ENCODE data around the gene GOLIM4.

Gene GOLIM4

DNA sequence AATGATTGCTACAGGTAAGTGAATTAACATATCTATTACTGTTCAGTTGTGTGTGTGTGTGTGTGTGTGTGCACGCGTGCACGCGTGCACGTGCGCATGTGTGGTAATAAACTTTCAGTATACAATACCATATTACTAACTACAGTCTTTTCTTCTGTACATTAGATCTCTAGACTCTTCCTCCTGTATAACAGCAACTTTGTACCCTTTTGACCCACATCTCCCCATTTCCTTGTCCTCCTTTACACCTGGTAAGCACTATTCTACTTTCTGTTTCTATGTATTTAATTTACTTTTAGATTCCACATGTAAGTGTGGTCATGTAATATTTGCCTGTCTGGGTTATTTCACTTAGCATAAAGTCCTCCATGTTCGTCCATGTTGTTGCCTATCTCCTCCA, 29.1 kb upstream of the GOLIM4 start:
- DNase-seq (ENCODE audit: low read depth) = no peak
- H3K4me3 ChIP-seq (ENCODE audit: control insufficient read depth, low read depth, low read length) = no peak overlapping the region
- TF ChIP-seq, protein P1, sequence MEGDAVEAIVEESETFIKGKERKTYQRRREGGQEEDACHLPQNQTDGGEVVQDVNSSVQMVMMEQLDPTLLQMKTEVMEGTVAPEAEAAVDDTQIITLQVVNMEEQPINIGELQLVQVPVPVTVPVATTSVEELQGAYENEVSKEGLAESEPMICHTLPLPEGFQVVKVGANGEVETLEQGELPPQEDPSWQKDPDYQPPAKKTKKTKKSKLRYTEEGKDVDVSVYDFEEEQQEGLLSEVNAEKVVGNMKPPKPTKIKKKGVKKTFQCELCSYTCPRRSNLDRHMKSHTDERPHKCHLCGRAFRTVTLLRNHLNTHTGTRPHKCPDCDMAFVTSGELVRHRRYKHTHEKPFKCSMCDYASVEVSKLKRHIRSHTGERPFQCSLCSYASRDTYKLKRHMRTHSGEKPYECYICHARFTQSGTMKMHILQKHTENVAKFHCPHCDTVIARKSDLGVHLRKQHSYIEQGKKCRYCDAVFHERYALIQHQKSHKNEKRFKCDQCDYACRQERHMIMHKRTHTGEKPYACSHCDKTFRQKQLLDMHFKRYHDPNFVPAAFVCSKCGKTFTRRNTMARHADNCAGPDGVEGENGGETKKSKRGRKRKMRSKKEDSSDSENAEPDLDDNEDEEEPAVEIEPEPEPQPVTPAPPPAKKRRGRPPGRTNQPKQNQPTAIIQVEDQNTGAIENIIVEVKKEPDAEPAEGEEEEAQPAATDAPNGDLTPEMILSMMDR (IDR thresholded peaks at IDR 0.05; ENCODE audit: control insufficient read depth, insufficient read depth, low read depth, low read length, missing control alignments) = no peak

DNA sequence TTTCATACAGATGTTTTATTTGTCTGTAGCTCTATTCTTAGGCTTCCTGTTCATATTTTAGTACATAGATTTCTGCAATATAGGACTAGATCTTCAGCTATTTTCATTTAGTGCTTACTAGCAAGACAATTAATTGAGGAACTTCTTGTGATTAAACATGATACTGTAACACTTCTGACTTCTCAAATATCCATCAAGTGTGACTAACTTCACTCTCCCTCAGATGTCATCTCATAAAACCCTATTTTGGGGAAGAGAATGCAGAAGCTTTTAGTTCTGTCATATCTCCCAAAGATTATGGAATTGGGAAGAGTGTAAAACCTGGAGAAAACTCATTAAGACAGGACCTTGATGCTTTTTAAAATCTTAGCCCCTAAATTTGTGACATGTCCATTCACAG, 28.6 kb upstream of the GOLIM4 start:
- H3K4me3 ChIP-seq (ENCODE audit: control insufficient read depth, low read depth, low read length) = no peak overlapping the region
- TF ChIP-seq, protein P1 (IDR thresholded peaks at IDR 0.05; ENCODE audit: control insufficient read depth, insufficient read depth, low read depth, low read length, missing control alignments) = no peak
- no peak for DNase-seq (ENCODE audit: low read depth)

DNA sequence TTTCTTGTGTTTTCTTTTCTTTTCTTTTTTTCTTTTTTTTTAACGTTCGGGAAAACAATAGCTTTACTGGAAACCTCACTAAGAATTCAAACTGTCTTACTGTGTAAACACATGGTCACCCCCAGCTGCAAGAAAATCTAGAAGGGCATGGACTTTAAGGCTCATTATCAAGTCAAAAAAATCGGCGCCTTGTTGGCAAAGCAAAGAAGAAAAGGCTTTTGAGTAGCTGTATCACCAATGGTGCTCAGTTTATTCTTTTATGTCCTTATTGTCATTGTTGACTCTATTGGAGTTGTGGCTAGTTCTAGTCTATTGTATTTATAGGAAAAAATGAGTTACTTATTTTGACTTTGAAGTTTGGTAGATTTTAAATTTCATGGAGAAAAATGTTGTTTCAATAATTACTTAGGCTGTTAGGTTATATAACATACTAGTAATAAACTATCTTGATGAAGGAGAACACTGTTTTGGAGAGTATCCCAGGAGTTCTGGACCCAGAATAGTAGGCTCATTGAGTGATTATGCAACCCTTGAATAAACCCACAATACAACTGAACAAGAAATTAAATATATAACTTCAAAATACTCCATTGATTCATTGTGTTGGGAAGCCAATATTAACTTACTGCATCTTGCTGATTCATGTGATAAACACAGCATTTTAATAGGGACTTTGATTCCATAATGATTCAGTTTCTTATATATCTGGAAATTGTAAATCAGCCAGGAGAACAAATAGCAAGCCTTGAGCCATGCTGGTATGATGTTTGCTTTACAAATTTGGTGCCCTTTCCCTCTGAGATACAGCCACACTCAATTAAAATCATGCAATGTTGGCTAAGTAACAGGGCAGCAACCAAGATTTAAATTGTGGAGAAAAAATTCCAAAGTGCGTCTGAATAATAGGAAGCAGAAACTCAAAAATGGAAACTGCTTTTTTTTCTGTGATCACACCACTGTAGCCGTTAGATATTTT, 27.8 kb upstream of the GOLIM4 start:
- TF ChIP-seq, protein P1 (IDR thresholded peaks at IDR 0.05; ENCODE audit: control insufficient read depth, insufficient read depth, low read depth, low read length, missing control alignments) = no peak
- H3K4me3 ChIP-seq (ENCODE audit: control insufficient read depth, low read depth, low read length) = no peak overlapping the region
- DNase-seq (ENCODE audit: low read depth) = no peak

DNA sequence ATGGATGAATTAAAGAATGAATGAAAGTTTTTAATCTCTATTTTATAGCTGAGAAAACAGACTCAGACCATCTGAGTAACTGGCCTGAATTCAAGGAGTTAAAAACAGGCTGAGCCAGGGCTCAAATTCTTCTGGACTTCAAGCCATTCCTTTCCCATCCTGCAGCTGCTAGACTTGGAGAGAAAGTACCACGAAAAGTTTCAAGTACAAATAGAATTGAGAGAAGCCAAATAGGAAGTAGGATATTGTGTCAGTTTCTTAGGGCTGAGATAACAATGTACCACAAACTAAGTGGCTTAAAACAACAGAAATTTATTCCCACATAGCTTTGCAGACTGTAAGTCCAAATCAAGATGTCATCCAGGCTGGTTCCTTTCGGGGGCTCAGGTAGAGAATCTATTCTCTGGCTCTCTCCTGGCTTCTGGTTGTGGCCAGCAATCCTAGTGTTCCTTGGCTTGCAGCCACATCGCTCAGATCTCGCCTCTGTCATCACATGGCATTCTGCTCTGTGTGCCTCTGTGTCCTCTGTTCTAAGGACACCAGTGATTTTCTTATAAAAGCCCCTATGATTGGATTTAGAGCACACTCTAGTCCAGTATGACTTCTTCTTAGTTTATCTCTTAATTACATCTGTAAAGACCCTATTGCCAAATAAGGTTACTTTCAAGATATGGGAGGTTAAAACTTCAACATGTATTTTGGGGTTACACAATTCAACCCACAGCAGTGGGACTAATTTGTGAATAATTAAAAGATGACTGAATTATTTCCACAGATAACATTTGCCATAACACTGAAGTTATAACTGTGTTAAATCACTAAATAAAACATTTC, 25.7 kb upstream of the GOLIM4 start:
- DNase-seq (ENCODE audit: low read depth) = no peak
- TF ChIP-seq, protein P1 (IDR thresholded peaks at IDR 0.05; ENCODE audit: control insufficient read depth, insufficient read depth, low read depth, low read length, missing control alignments) = no peak
- H3K4me3 ChIP-seq (ENCODE audit: control insufficient read depth, low read depth, low read length) = no peak overlapping the region

DNA sequence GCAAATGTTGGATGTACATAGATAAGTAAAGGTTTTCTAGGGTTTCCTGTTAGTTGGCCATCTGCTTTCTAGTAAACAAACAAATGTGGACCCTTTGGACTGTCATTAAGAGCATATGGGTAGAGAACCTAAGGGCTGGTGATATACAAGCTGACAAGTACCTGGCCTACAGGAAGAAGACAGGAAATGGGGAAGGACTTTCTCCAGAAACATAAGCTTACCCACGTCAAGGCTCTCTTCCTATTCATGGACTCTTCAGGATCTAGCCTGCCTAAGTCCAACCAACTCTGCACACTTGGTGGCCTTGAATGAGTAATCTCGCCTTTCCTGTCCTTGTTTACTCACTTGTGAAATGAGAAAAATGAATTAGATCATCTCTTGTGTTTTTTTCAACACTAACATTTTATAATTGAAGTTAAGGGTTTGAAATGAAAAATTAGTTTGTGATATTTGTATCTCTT, 22.2 kb upstream of the GOLIM4 start:
- TF ChIP-seq, protein P1 (IDR thresholded peaks at IDR 0.05; ENCODE audit: control insufficient read depth, insufficient read depth, low read depth, low read length, missing control alignments) = no peak
- no peak overlapping the region for H3K4me3 ChIP-seq (ENCODE audit: control insufficient read depth, low read depth, low read length)
- no peak for DNase-seq (ENCODE audit: low read depth)

DNA sequence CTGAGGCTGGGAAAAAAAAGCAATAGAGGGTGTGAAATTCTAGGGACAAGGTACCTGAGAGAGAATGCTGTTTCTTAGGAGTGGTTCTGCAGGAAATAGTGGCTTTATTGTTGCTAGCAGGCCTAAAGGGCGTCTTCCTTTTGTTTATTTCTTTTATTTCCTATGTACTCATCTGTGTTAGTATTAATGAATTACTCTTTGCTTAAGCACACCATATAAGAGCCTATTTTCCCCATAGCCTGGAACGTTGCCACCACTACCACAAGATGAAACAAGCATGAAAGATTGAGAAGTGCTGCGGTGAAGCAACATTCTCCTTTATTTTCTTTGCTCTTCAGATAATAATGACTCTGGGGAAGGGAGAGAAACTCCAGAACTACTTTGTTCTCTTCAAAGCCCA, 21.3 kb upstream of the GOLIM4 start:
- TF ChIP-seq, protein P1 (IDR thresholded peaks at IDR 0.05; ENCODE audit: control insufficient read depth, insufficient read depth, low read depth, low read length, missing control alignments) = no peak
- H3K4me3 ChIP-seq (ENCODE audit: control insufficient read depth, low read depth, low read length) = no peak overlapping the region
- no peak for DNase-seq (ENCODE audit: low read depth)
